ENCODE data around the gene HOXA7.

The HOXA7 gene

GRCh38 chr7:27156508-27156898, at the start of gene HOXA7:
TSS of gene HOXA7 (minus strand) at chr7:27156675. CDS start at chr7:27156545, 130 bp downstream.
- DNase-seq (ENCODE audit: low spot score) = no peak
- Histone ChIP-seq H3K27ac (no peak within 1 kb of the TSS), H3K4me3 (peak within 1 kb of the TSS; percentile 53)
- no peak for TF ChIP-seq CTCF (IDR thresholded peaks at IDR 0.05)

- DNase-seq (ENCODE audit: low spot score) = no peak
- no peak overlapping the region for H3K27ac ChIP-seq
- peak overlapping the region; percentile 32 for H3K4me3 ChIP-seq
- no peak for TF ChIP-seq CTCF (IDR thresholded peaks at IDR 0.05)
Observed at GRCh38 chr7:27205325-27206280, 49.1 kb upstream of the HOXA7 start.

- H3K4me3 ChIP-seq = peak overlapping the region; percentile 32
- no peak for TF ChIP-seq CTCF (IDR thresholded peaks at IDR 0.05)
- DNase-seq (ENCODE audit: low spot score) = no peak
- H3K27ac ChIP-seq = no peak overlapping the region
Observed at GRCh38 chr7:27204851-27205322, 48.4 kb upstream of the HOXA7 start.

GRCh38 chr7:27203964-27204594, 47.6 kb upstream of the HOXA7 start:
- no peak overlapping the region for H3K27ac ChIP-seq
- TF ChIP-seq CTCF (IDR thresholded peaks at IDR 0.05) = no peak
- H3K4me3 ChIP-seq = no peak overlapping the region
- no peak for DNase-seq (ENCODE audit: low spot score)

GRCh38 chr7:27203365-27203953, 47.0 kb upstream of the HOXA7 start:
- no peak for TF ChIP-seq CTCF (IDR thresholded peaks at IDR 0.05)
- Histone ChIP-seq H3K27ac (no peak overlapping the region), H3K4me3 (no peak overlapping the region)
- no peak for DNase-seq (ENCODE audit: low spot score)

- no peak for DNase-seq (ENCODE audit: low spot score)
- H3K27ac ChIP-seq = no peak overlapping the region
- no peak overlapping the region for H3K4me3 ChIP-seq
- no peak for TF ChIP-seq CTCF (IDR thresholded peaks at IDR 0.05)
Observed at GRCh38 chr7:27202862-27203134, 46.3 kb upstream of the HOXA7 start.

All from coronary artery (tissue), 2 donors.